GM21528 (cell line): Measurements from ENCODE around the gene MRPS18A.
"Not testable (repeated sequence)": the region's sequence is repeated elsewhere in the genome, so short reads cannot be mapped to it uniquely, and the experiment has no call there.

Source experiments
- ATAC-seq: cut with Tn5 transposase; IDR thresholded peaks from one replicate; pipeline ENCODE4 v1.9.1; 2021; ENCODE audit warnings: mild to moderate bottlenecking, moderate library complexity; ENCODE audit not compliant: unreplicated experiment, low FRiP score

MRPS18A gene

DNA sequence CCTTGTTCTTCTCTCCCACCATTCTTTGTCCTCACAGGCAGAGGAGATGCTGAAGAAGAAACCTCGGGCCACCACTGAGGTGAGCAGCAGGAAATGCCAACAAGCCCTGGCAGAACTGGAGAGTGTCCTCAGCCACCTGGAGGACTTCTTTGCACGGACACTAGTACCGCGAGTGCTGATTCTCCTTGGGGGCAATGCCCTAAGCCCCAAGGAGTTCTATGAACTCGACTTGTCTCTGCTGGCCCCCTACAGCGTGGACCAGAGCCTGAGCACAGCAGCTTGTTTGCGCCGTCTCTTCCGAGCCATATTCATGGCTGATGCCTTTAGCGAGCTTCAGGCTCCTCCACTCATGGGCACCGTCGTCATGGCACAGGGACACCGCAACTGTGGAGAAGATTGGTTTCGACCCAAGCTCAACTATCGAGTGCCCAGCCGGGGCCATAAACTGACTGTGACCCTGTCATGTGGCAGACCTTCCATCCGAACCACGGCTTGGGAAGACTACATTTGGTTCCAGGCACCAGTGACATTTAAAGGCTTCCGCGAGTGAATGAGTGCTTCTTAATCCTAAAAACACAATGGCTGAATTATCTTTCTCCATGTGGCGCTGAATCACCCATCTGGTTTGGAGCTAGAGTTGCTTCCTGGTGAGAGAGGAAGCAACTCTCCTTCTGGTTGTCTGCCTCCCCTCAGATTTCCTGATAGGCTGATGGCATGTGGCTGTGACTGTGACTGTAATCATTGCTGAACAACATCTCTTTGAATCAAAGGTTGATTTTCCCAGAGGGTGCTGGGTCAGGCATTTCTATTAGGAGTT is 47.4 kb downstream of the MRPS18A start:
- ATAC-seq = no peak

DNA sequence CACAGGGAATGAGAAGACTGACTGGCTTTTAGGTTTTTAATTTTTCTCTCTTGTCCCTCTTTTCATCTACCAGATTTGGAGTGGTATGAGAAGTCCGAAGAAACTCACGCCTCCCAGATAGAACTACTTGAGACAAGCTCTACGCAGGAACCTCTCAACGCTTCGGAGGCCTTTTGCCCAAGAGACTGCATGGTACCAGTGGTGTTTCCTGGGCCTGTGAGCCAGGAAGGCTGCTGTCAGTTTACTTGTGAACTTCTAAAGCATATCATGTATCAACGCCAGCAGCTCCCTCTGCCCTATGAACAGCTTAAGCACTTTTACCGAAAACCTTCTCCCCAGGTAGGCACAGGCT is 51.3 kb downstream of the MRPS18A start:
- no peak for ATAC-seq

DNA sequence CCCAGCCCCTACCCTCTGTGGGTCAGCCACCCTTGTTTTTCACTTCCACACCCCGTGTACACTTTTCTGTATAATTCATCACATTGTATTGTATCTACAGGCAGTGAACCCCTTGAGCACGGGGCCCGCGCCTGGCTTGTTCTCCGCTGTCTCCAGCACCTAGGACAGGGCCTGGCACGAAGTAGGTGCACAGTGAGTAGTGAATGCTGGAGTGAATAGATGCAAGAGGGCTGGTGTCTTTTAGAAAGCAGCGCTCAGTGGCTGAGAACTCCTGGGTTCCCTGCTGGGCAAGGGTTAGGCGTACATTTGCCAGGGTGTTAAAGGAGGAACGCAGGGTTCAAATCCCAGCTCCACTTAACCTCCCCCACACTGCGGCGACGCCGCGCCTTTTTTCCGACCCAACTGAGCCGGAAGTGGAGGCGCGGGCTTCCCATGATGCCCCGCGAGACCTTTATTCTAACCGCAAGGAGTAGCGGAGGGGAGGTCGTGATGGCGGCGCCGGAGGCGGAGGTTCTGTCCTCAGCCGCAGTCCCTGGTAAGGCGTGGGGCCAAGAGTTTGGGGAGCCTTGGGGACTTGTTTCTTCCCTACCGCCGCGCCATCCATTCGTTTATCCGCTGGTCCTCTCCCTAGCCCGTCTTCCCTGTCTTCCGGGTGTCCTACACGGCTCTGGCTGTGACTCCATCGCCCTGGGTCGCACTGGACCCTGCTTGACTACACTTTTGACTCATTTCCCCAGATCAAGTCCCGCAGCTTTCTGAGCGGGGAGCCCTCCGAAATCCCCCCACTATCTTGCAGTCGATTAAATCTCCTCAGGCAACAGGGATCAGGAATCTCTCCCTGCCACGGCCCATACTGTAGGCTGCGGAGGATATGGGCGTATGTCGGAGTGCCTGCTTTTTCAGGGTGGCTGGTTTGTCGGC is 51.9 kb downstream of the MRPS18A start, which contains the start of gene MAD2L1BP:
MAD2L1BP (plus strand) TSS at position 454 of the 921 bp plus-strand sequence; CDS start at position 490, 36 bp downstream.
- peak; percentile 72 for ATAC-seq

DNA sequence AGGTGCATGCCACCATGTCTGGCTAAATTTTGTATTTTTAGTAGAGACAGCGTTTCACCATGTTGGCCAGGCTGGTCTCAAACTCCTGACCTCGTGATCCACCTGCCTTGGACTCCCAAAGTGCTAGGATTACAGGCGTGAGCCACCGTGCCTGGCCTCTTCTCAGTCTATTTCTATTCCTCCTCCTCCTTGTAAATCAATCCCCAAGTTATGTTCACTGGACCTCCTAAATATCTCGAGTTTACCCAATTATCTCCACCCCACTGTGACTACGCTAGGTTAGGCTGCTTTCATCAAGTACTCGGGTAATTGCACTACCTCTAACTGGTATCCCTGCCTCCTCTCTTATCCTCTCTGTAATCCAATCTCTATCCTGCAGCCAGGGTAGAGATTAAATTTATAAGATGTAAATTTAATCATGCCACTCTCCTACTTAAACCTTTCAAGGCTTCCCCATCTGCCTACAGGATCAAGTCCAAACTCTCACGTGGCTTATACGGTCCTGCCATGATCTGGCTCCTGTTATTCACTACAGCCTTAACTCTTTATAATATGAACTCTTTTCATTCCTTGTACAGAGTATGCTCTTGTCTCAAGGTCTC is 52.8 kb downstream of the MRPS18A start:
- no peak for ATAC-seq

DNA sequence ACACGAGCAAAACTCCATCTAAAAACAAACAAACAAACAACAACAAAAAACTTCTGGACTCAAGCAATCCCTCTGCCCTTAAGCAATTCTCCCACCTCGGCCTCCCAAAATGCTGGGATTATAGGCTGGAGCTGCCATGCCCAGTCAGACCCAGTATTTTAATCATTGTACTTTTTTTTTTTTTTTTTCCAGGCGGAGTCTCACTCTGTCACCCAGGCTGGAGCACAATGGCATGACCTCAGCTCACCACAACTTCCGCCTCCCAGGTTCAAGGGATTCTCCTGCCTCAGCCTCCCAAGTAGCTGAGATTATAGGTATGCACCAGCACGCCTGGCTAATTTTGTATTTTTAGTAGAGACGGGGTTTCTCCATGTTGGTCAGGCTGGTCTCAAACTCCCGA is 54.6 kb downstream of the MRPS18A start:
- ATAC-seq = not testable (repeated sequence)

DNA sequence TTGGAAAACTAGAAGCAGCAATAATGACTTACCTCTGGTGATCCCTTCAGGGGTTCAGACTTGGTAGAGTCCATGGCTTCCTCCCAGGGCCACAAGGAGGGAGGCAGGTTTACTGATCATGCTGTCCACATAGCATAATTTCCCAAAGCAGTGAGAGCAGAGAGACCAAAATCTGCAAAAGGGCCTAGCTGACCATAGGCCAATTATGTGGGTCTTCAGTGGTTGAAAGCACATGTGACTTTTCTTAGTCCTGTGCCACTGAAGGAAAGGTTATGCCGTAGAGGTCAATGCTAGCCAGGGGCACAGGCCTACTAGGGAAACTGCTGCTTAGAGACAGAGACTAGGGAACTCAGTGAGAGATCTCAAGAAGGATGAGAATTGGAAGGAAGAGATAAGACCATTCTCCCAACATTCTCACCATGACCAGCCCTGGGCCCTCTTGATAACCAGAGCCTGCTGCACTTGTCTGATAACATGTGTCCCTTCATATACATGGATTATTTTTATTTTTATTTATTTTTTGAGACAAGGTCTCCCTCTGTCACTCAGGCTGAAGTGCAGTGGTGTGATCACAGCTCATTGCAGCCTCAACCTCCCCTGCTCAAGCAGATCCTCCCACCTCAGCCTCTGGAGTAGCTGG is 56.5 kb downstream of the MRPS18A start:
- ATAC-seq = no peak

DNA sequence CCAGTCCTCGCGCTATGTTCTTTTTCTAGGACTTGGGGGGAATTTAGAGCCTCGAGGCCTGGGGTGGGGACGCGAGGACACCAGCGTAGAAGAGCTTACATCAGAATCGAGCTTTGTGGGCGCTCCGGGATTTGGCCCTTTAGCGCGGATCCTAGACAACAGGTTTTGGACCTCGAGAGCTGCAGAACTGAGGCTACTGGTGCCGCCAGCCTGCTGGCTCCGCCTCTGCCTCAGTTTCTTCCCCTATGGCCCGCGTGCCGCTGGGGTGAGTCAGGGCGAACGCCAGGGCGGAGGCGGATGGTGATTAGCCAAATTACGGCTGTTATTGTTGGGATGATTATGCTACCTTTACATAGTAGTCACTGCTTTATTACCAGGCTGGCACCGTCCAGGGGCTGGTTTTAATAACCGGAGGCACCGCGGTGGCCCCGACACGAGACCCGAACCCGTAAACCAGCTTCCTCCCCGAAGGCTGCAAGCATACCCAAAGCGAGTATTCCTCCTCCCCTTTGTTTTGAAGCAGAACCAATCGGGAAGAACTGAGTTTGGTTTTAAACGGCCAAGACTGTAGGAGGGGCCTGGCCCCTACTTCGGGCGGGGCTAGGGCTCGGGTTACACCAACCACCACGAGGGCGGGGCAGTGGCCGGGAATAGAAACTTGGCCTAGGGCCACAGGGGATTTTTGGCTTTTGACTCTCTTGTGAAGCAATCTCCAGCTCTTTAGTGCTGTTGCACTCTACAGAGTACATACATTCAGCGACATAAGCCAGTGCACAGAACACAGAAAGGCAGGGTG is 57.9 kb downstream of the MRPS18A start:
- peak; percentile 70 for ATAC-seq

DNA sequence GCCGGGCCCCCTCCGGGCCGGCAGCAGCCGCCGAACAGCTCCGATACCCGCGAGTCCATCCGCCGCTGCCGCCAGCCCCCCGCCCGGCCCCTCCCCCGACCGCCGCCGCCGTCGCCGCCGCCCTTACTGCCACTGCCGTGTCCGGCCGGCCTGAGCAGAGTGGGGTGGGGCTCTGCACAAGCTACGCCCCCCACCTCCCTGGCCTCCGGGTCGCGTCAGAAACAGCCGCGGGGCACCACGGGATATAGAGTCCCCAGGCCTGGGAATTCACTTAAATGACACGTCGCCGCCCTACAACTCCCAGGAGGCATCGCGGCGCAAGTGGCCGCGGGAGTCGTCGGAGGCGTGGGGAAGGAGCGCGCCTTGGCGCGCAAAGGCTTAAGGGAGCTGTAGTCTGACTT is 58.5 kb downstream of the MRPS18A start, which contains the start of gene GTPBP2:
GTPBP2 (minus strand) TSS at position 161 of the 401 bp plus-strand sequence; CDS start at position 59, 102 bp downstream.
- peak; percentile 82 for ATAC-seq

DNA sequence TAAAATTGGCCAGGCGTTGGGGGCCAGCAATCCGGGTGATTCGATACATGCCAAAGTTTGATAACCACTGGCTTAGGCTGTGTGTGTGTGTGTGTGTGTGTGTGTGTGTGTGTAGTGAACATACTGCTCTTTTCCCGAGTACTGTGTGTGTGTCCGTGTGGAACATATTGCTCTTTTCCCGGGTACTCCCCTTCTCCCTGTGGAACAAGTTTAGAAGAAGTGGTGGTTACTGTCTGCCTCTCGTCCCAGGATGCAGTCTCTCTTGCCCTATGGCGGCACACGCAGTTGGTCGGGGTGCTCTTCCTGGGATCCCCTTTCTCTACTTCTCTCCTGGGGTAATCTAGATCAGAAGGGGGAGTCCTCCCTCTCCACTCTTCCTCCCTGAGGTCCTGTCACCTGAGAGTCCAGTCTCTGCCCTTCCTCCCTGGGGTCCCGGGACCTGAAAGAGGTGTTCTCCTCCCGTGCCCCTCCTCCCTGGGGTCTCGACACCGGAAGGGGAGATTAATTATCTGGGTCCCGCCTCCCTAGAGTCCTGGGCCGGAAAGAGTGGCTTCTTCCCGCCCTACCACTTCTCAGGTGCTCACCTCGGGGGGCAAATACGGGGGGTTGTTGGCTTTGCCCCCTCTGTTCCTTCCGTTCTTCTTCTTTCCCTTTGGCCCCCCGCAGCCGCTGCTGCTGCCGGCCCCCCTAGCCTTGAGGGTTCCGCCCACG is 59.0 kb downstream of the MRPS18A start:
- ATAC-seq = peak; percentile 23

DNA sequence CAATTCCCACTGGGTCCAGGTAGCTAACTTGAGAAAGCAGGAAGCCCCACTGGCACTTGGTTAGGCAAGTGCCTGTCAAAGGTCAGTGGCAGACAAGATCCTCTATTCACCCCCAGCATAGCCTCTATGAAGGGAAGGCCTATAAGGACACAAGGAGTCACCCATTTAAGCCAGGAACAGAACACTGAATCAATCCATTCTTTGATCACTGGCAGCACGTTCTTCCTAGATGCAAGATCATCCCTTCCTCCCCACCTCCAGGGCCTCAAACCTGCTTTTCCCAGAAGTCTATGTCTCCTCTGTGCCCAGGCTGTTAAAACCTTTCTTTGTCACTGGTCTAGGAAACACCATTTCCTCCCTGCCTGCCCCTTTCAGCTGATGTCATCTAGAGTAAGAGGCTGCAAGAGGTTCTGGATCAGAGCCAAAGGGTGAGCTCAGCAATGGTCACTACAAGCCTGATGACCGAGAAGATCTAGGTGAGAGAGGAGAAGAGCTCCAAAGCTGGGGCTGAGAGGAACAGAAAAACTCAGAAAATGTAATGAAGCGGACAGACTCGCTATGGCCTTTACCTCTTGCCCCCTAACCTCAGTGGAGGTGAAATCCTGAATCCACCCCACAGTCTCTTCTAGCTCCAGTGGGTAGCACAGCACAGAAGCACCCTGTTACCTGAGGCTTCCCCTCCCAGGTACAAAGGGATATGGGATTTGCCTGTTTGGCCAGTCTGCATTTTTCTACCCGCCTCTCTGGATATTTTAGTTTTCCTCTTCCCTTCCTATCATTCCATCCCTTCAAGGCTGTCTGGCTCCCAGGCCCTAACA is 60.4 kb downstream of the MRPS18A start:
- ATAC-seq = no peak

DNA sequence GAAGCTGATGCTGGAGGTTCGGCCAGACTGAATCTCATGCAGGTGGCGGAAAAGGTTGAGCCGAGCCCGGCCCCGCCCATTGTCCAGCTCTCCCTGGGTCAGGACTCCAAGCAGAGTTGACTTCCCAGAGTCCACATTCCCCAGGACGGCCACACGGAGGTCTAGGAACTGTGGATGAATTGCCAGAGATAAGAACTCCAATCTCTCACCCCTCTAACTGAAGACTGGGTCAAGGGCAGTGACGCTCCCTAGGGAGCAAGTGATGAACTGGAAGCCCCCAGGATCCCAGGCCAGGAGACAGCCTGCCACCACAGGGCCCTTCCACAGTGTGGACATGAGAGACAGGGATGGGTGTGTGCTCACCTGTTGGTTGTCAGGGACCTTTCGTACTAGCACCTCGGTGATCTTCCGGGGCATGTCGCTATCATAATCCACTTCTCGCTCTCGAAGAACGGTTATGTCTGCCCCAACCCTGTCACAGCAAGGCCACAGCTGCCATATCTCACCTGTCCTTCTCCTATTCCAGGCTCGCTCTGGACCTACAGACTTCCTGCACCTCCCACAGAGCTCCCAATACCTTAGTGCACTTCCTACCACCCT is 62.1 kb downstream of the MRPS18A start:
- ATAC-seq = no peak

DNA sequence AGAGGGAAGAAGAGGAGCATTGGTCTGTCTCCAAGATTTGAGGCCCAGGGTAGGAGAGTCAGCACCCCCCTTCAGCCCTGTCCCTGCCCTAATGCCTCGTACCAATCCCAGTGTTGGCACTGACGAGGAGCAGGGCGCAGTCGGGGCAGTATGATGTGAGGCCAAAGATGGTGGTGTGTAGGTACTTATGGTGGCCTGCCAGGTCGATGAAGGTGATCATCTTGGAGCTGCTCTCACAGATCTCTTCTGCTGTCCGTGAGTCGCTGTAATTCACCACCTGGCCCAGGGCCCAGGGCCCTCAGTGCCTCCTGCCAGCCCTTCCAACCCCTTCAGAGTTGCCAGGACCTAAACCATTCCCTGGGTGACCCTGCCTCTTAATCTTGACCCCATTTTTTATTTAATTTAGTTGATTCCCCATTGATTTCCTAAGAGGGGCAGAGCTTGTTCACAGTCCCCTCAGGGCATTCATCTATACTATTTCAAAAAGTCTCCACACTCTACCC is 62.8 kb downstream of the MRPS18A start:
- ATAC-seq = no peak

DNA sequence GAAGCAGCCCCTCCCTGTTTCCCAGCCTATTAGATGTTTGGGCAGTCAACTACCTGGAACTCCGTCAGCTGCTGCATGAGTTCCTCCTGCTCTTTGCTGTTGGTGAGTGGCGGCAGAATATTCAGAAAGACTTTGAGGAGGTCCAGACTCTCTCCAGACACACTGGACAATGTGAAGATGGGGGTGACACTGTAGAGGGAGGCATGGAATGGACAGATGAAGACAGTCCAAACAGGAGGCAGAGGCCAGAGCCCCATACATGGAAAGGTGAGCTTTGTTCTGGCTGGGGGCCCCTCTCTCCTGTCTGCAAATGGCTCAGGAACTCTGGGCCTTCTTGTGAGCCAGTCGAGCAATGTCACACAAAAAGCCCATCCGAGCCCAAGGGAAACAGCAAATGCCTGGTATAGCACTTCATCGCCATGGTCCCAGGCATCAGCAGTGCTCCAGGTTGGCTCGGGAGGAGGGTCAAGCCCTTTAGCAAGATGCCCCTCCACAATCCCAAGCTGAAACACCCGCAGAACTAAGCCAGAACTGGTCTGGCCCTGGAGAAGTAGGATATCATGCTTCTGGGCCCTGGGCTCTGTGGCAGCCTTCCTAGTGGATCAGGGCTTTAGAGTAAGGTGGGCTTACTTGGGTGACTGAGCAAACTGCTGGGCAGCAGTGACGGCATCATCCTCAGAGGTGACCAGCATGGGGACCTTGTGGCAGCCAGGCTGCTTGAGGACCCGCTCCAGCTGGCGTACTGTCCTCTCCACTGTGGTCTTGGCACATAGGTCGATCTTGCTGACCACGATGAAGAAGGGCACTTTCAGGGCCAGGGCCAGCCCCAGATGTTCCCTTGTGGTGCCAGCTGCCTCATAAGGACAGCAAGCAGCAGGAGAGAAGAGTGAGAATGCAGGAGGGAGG is 63.5 kb downstream of the MRPS18A start:
- no peak for ATAC-seq

DNA sequence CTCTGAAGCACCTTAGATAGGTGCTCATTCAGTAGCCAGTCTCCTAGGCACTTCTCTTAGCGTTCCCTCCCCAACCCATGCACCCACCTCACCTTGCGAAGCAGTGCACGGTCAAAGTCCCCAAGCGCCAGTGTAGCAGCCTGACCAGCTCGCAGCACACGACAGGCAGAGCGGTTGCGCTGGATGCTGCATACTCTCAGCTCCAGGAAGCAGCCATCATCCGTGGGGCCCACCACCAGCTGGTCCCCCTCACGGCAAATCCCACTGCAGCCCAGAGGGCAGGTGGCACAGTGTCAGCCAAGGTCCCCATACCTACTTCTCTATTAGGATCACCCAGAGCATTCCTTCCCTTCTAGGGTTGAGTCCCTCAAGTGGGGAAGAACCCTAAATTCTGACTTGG is 65.0 kb downstream of the MRPS18A start:
- no peak for ATAC-seq

DNA sequence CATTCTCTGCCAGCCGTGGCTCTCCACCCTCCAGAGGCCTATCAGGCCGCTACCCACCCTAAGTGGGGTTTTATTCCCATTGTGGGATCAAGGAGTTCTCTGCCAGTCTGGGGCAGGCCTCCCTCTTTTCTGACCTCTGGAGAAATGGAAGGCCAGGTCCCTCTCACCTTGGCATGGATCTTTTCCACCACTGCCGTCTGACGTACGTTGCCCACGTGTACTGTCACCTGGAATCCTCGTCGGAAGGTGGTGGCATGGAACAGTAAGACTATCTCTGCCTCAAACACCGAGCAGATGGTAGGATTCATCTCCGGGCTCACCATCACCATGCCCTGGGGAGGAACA is 65.8 kb downstream of the MRPS18A start:
- no peak for ATAC-seq
